Non-pigmented ciliary epithelial cell (primary cell): ENCODE data around the gene MXRA8.

Source experiments
- DNase-seq: peaks from one replicate; pipeline ENCODE4 v3.0.0-alpha.2; 2010; ENCODE audit warnings: low read depth

The MXRA8 gene

DNA sequence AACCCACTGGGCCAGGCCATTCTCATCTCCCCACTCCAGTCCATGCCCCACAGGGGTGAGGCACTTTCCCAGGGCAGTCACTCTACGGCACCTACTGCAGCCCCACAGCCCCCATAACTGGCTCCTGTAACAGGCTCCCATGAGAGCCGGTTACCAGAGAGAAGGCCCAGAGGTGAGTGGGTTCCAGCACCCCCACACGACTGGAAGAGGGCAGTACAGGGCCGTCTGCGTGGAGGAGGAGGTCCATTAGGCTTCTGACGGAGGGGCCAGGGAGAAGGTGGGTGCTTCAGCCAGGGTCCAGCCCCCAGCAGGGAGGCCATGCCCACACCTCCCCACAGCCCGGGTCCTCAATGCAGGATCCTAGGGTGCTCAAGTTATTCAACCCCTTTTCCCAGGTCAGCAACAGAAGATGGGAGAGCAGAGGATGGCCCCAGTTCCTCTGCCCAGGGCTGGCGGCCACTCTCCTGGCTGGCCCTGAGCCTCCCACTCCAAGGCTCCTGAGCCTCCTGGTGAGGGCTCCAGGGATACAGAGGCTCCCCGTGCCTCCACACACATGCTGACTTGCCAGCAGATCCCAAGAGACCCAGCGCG is 52.2 kb downstream of the MXRA8 start:
- no peak for DNase-seq

DNA sequence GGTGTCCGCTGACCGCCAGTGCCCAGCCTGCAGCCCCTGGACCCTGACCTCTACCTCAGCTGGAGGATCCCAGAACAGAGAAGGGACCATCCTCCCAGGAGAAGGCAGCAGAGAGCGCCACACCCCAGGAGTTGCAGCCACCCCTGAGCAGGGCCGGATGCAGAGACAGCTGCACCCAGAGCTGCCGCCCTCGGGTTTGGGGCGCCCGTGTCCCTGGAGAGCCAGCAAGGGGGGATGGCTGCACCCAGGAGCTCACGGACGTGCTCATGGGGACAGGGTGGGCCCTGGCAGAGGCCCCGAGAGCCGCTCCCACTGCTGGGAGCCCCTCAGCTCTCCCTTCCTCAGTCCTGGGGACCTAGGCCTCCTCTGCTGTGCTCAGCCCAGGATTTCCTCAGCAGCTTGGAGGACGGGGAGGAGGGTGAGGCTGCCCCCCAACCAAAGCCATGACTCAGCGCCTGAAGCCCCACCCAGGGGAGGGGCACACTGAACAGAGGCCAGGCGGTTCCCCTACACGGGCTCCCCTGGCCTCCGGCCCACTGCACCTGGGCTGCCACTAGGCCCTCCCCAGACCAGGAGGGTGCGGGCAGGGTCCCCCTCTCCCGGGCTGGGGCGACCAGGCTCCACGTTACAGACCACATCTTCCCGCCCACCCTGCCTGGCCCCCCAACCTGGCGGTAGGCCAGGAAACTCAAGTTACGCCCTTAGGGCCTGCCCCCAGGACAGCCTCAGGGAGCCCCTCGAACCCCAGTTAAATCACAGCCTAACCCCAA is 52.9 kb downstream of the MXRA8 start:
- peak; percentile 13 for DNase-seq

DNA sequence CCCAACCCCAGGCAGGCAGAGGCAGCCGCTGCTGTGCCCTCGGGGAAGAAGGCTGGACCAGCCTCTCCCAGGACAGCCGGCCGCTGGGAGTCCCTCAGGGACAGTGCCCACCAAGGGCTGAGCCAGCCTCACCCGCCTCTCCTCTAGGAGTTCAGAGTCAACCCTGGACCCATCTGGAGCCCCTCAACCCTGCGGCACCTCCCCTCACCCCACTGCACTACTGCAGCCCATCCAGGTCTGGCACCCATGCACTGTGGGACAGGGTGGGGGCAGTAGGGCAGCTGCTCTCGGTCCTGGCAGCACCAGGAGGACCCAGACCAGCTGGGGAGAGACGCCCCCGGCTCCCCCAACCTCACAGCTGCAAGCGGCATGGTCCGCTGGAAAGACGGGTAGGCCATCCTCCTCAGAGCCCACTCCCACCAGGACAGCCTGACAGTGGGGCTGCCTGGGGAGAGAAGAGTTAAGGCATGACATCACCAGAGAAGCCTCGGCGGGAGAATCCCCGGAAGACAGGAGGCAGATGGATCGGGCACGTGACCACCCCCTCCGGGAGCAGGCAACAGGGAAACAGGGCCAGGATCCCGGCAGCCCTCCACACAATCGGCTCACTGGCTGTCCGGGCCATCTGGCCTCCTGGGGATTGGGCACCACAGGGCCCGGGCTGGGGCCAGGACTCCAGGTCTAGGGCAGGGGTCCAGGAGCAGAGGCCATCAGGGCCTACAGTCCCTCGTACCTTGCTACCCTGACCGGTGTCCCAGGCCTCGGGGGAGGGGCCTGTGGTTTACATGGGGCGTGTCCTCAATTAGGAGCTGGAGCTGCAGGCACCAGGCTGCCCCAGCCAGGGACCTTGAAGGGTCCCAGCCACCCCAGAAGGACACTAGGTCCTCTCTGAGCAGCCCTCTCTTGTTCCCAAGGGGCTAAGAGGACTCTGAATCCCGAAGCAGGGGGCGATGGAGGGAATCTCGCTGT is 53.7 kb downstream of the MXRA8 start:
- DNase-seq = peak; percentile 27

DNA sequence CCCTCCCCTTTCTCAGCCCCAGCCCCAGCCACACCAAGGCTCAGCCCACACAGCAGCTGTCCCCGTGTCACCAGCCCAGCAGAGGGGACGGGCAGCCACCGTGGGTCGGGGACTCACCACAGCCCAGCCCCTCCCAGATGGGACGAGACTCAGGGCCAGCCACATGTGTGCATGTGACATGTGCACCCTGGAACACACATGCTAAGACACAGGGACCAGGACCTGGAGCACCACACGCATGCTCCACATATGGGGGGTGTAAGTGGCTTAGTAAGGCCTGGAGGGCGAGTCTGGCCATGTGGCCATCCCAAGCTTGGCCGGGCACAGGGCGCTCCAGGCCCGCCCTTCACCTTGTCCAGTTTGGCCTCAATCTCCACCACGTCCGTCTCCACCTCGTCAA is 54.6 kb downstream of the MXRA8 start:
- DNase-seq = no peak

DNA sequence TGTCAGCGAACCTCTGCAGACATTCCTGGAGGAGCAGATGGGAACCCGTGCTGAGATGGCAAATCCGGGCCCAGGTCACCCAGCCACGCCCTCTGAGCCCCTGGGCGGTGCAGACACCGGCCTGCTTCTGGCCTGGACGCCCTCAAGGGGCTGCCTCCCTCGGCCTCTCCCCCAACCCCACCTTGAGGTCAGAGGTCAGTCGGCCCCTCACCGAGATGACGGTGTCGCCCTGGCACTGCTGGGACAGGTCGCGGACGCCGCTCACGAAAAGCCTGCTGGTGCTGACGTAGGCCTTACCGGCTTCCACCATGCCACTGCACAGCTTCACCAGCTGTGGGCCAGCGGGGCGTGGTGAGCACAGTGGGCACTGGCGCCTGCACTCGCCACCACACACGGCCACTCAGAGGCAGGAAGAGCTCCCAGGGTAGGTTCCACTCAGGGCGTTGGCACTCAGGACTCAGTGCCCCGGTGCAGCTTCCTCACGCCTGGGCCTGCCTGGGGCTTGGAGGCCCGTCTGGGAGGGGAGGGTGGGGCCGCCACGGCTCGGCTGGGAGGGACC is 55.3 kb downstream of the MXRA8 start:
- no peak for DNase-seq
